Endodermal cell (in vitro differentiated cells): ENCODE measurements around the gene TAL2. TPM values are rescaled to one million over a fixed set of nuclear protein-coding genes. Genes with fewer than 3 reads are reported as not detected.

ENCODE experiments used
- DNase-seq: peaks from one replicate; pipeline ENCODE4 v3.0.0-alpha.2; 2017
- H3K27ac ChIP-seq: 2 replicates; pipeline ENCODE4 v1.5.1; 2013; ENCODE audit warnings: mild to moderate bottlenecking, low read depth, low read length, moderate library complexity
- H3K27me3 ChIP-seq: 2 replicates; pipeline ENCODE4 v1.6.1; 2013; ENCODE audit warnings: mild to moderate bottlenecking, low read length, moderate library complexity; ENCODE audit not compliant: insufficient read depth, control insufficient read depth, poor library complexity, severe bottlenecking
- H3K36me3 ChIP-seq: 2 replicates; pipeline ENCODE4 v1.7.0; 2013; ENCODE audit warnings: mild to moderate bottlenecking, low read length, moderate library complexity; ENCODE audit not compliant: control insufficient read depth, insufficient read depth
- H3K4me1 ChIP-seq: one replicate; pipeline ENCODE4 v1.7.0; 2013; ENCODE audit warnings: low read length; ENCODE audit not compliant: control insufficient read depth, insufficient read depth
- H3K4me3 ChIP-seq: 2 replicates; pipeline ENCODE4 v1.5.1; 2013; ENCODE audit warnings: mild to moderate bottlenecking, low read length, moderate library complexity
- H3K9ac ChIP-seq: 2 replicates; pipeline ENCODE4 v1.6.1; 2013; ENCODE audit warnings: mild to moderate bottlenecking, low read length, moderate library complexity; ENCODE audit not compliant: poor library complexity, severe bottlenecking; ENCODE audit errors: extremely low read depth
- H3K9me3 ChIP-seq: 2 replicates; pipeline ENCODE4 v1.6.1; 2013; ENCODE audit warnings: mild to moderate bottlenecking, low read length, moderate library complexity; ENCODE audit not compliant: control insufficient read depth
- H3K27ac Mint-ChIP-seq: 2 replicates; pipeline ENCODE4 v1.8.0; 2020; ENCODE audit warnings: mixed read lengths
- H3K27me3 Mint-ChIP-seq: 2 replicates; pipeline ENCODE4 v1.8.0; 2021; ENCODE audit warnings: mild to moderate bottlenecking, mixed read lengths; ENCODE audit not compliant: insufficient read depth
- H3K36me3 Mint-ChIP-seq: 2 replicates; pipeline ENCODE4 v1.8.0; 2020; ENCODE audit warnings: low read depth, mixed read lengths
- H3K4me1 Mint-ChIP-seq: 2 replicates; pipeline ENCODE4 v1.8.0; 2020; ENCODE audit warnings: mixed read lengths
- H3K4me3 Mint-ChIP-seq: 2 replicates; pipeline ENCODE4 v1.8.0; 2020; ENCODE audit warnings: mild to moderate bottlenecking, moderate library complexity, mixed read lengths
- H3K9me3 Mint-ChIP-seq: 2 replicates; pipeline ENCODE4 v1.8.0; 2020; ENCODE audit warnings: mild to moderate bottlenecking, mixed read lengths
- CTCF ChIP-seq: fragments of 200-600 bp; sonication (generic); conservative IDR thresholded peaks from 2 replicates; pipeline ENCODE4 v1.5.0; 2021; ENCODE audit warnings: antibody characterized with exemption, mild to moderate bottlenecking
- WGBS, 2 experiments: methylation state at CpG; one replicate each; pipeline versions ENCODE4 v1.1.5 to v1.1.7; 2013; ENCODE audit warnings: missing lambda C conversion rate in 2 of 2, mixed read lengths in 1 of 2; ENCODE audit not compliant: insufficient coverage in 1 of 2, insufficient read length in 1 of 2; 5-methylcytosine and 5-hydroxymethylcytosine counted together
- total RNA-seq, 2 donors: library from RNA; stranded (reverse); fragmentation: NEBNext Ultra II Directional in 1 of 2; extraction: Animal tissue kit (Norgen Biotek cat#: 25700) in 1 of 2; gene quantifications; 2 replicates in 1 of 2; 3 replicates in 1 of 2; pipeline ENCODE4 v1.2.1, GENCODE V29; 2021

TAL2 gene
- total RNA-seq, 2 donors from 2014 or later, result 4.1 to 7.0 TPM

GRCh38 chr9:105711867-105712266 is 49.6 kb downstream of the TAL2 start:
- Mint-ChIP-seq H3K27ac (no peak overlapping the region), H3K4me1 (peaks cover 5% of the 10 kb centered on the region), H3K27me3 (no peaks in the 10 kb centered on the region), H3K36me3 (peaks cover 4% of the 10 kb centered on the region), H3K4me3 (no peak overlapping the region), H3K9me3 (no peaks in the 10 kb centered on the region)
- peaks cover 12% of the 10 kb centered on the region for H3K9me3 ChIP-seq
- H3K4me1 ChIP-seq, result no peaks in the 10 kb centered on the region
- no peak overlapping the region for H3K27ac ChIP-seq
- peaks cover 18% of the 10 kb centered on the region for H3K36me3 ChIP-seq
- no peaks in the 10 kb centered on the region for H3K27me3 ChIP-seq
- H3K9ac ChIP-seq, result no peak overlapping the region
- WGBS, 2 experiments, result 89% methylated on average over 5 to 7 of the region's 7 CpGs
- H3K4me3 ChIP-seq, result no peak overlapping the region
- no peak for TF ChIP-seq CTCF
- no peak for DNase-seq

- H3K9me3 ChIP-seq, result peaks cover 12% of the 10 kb centered on the region
- no peak overlapping the region for H3K27ac ChIP-seq
- Mint-ChIP-seq H3K4me1 (peaks cover 5% of the 10 kb centered on the region), H3K9me3 (no peaks in the 10 kb centered on the region), H3K4me3 (no peak overlapping the region), H3K36me3 (peaks cover 4% of the 10 kb centered on the region), H3K27ac (no peak overlapping the region), H3K27me3 (no peaks in the 10 kb centered on the region)
- H3K36me3 ChIP-seq, result peaks cover 18% of the 10 kb centered on the region
- no peak overlapping the region for H3K9ac ChIP-seq
- no peaks in the 10 kb centered on the region for H3K27me3 ChIP-seq
- no peak for TF ChIP-seq CTCF
- no peaks in the 10 kb centered on the region for H3K4me1 ChIP-seq
- 100% methylated on average over 1 of the region's 1 CpG; no CpG with 5 or more reads in 1 of the 2 experiments for WGBS, 2 experiments
- no peak for DNase-seq
- no peak overlapping the region for H3K4me3 ChIP-seq
Observed at GRCh38 chr9:105712297-105712696, 50.0 kb downstream of the TAL2 start.

Other genes starting within 250 kb of the TAL2 start
- gene FSD1L, start 214.4 kb upstream of the TAL2 start, total RNA-seq, result 10 to 100 TPM; 13.4 to 14.3 TPM
- 10 to 100 TPM; 11.7 to 20.8 TPM for gene FKTN, start 104.3 kb upstream of the TAL2 start, total RNA-seq
- gene TMEM38B, start 32.1 kb downstream of the TAL2 start, total RNA-seq, result 10 to 100 TPM; 24.7 to 48.0 TPM